Stimulated activated CD4-positive, alpha-beta T cell treated with anti-CD3 and anti-CD28 coated beads, TNF-alpha, amount 100 ng/mL, for 24 hours (primary cell): ENCODE data around the gene SNX6.
"Not testable (repeated sequence)": the region's sequence is repeated elsewhere in the genome, so short reads cannot be mapped to it uniquely, and the experiment has no call there.

Experiments used
- DNase-seq, 3 experiments: peaks; one replicate each; pipeline ENCODE4 v3.0.0-alpha.2; 2020; ENCODE audit warnings: low read depth in 3 of 3

SNX6 gene

DNA sequence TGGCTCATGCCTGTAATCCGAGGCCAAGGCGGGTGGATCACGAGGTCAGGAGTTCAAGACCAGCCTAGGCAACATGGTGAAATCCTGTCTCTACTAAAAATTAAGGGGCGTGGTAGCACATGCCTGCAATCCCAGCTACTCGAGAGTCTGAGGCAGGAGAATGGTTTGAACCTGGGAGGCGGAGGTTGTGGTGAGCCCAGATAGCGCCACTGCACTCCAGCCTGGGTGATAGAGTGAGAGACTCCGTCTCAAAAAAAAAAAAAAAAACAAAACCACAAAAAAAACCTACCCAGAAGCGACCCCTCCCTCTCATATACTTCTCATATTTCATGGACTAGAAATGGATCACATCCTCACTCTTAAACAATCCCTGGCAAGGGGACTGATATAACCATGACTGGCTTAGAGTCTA lies 4.4 kb upstream of the SNX6 start:
- DNase-seq = not testable (repeated sequence)

DNA sequence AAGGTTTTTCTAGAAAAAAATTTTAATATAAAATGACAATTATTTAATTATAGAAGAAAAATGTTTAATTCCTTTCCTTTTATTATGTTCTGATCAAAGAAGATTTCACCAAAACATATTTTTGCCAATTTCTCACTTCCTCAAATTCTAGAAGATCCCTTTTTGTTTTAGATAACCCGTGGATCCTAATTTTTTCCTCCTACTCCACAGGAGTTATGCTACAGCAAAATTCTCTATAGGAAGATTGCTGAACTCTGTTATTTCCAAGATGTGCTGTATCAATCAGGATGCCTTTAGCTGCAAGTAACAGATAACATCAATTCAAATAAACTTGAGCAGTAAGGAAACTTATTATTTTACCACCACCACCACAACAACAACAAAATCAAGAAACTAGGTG lies 3.8 kb upstream of the SNX6 start:
- no peak for DNase-seq

DNA sequence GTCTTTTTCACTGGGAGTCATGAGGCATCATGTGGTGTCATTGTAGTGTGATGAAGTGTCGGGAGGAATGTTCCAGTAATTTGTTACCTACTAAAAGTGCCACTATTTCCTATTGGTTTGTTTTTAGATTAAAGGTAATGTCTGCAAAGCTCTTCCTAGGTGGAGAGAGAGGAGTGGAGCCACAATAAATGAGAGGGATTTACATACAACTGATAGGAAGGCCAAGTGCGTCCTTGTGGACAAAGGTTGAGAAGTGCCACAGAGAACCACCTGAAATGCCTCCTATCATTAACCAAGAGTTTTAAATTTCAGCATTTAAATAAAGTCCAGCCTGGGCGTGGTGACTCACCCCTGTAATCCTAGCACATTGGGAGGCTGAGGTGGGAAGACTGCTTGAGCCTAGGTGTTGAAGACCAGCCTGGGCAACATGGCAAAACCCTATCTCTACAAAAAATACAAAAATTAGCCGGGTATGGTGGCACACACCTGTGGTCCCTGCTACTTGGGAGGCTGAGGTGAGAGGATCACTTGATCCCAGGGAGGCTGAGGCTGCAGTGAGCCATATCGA lies 2.5 kb upstream of the SNX6 start:
- DNase-seq = no peak

DNA sequence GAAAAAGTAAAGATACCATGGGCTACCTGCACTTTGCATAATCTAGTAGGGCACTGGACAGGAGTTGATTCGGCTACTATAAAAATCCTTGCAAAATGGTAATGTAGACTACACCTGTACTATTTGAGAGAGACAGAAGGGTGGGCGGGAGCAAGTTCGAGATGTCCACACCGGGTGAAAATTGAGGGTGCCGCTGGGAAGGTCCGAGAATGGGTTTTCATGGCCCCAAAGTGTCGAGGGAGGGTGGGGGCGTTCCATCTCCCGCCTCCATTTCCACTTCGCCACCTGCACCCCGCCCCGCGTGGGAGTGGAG lies 648 bp downstream of the SNX6 start:
- DNase-seq = no peak

DNA sequence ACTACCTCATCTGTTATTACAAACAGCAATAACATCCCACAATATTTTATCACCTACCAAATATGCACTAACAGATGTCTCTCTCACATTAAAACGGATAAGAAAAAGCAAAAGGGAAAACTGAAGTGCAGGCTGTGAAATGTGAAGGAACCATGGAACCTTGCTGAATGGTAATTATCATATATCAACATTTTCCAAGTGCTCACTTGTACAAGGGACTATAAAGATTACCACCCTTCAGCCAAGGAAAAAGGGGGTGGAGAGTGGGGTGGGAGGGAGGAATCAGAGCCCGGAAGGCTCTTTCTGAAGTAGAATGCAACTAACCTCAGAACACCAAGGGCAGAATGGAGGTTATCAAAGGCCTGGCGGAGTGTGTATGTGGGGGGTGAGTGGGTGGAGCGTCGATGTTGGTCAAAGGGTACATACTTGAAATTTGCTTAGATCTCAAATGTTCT lies 1.2 kb downstream of the SNX6 start:
- DNase-seq = peak in 1 of 3 experiments; percentile 7

DNA sequence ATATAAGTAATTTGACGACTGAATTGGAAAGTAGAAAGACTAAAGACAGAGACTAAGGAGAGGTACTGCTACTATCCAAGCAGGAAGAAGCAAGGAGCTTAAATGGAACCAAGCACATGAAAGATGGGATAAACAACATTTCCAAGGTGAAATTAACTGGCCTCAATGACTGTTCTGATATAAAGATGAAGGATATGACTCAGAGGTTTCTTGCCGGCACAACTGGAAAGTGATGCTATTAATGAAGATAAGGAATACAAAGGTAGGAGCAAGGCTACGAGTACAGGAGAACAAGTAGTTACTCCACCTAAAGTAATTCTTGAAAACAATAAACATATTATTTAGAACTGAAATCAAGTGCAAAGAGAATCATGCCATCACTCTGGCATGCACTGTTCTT lies 6.4 kb downstream of the SNX6 start:
- no peak for DNase-seq

DNA sequence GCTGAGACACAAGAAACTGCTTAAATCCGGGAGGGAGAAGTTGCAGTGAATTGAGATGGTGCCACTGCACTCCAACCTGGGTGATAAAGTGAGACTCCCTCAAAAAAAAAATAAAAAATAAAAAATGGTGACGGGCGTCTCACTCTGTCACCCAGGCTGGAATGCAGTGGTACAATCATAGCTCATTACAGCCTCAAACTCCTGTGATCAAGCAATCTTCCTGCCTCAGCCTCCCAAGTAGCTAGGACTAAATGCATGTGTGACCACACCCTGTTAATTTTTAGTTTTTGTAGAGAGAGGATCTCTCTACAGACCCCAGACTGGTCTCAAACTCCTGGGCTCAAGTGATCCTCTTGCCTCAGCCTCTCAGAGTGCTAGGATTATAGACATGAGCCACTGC lies 9.1 kb downstream of the SNX6 start:
- no peak for DNase-seq

DNA sequence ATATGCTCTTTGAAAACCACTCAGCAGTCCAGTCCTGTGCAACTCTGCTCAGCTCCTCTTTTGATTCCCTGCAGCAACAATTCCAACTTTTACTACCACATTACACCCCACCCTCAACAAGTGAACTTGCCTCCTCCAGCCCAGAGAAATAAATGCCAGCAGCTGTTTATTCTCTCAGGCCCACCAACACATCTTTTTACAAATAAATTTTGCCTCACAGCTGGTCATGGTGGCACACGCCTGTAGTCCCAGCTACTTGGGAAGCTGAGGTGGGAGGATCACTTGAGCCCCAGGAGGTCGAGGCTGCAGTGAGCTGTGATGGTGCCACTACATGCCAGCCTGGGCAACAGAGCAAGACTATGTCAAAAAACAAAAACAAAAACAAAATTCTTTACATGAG lies 9.8 kb downstream of the SNX6 start:
- DNase-seq = no peak

DNA sequence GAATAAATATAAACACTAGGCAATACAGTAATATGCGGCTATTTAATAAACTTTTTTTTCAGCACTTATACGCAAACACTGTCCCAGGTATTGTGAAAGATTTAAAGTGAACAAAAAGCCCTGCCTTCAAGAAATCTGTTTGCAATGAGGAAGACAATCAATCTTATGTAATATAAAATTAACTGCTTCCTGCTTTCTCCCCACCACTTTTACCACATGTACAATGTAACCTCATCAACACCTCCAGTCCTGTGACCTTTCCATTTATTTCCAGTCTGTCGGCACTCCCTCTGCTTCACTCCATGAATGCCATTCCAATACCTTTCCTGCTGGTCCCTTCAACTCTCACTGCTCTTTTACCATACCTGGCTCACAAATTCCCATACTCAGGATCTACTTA lies 10.5 kb downstream of the SNX6 start:
- no peak for DNase-seq

DNA sequence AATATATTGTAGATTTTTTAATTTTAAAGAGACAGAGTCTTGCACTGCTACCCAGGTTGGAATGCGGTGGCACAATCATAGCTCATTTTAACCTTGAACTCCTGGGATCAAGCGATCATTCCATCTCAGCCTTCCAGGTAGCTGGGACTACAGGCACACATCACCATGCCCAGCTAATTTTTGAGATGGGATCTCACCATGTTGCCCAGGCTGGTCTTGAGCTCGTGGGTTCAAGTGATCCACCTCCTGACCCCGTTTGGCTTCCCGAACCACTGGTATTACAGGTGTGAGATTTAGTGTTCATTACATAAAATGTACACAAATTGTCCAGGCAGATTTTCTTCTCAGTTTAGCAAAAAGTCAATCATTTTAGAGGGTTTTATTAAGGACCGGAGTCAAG lies 13.6 kb downstream of the SNX6 start:
- no peak for DNase-seq

DNA sequence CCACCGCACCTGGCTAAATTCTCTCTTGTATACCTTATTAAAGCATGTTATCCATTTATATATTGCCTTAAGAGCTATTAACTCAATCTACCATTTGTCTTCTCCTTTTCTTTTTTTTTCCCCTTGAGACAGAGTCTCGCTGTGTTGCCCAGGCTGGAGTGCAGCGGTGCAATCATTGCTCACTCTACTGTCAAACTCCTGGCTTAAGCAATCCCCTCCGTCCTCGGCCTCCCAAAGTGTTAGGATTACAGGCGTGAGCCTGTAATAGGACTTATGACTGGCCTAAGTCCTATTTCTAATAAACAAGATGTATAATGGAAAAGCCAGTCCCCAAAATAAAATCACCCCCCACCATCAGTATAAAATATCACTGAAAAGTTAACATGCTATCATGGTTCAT lies 14.4 kb downstream of the SNX6 start:
- no peak for DNase-seq

DNA sequence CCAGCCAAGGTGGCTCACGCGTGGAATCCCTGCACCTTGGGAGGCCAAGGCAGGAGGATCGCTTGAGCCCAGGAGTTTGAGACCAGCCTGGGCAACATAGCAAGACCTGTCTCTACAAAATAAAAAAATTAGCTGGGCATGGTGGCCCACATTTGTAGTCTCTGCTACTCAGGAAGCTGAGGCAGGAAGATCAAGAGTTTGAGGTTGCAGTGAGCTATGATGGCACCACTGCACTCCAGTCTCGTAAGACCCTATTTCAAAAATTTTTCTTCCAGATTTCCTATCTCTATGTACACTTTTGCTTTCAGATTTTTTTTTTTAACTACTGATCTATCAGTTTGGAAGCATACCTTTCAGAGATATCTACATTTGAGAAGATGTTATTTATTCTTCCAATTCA lies 15.3 kb downstream of the SNX6 start:
- no peak for DNase-seq

DNA sequence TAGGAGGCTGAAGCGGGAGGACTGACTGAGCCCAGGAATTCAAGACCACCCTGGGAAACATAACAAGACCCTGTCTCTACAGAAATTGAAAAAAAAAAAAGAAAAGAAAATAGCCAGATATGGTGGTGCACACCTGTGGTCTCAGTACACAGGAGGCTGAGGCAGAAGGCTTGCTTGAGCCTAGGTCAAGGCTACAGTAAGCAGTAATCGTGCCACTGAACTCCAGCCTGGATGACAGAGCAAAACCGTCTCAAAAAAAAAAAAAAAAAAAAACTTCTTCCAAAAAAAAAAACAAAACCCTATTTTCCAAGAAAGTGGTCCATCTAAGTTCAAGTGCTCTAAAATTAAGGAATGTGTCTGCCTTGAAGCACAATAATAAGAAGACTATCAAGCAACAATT lies 19.8 kb downstream of the SNX6 start:
- no peak for DNase-seq

DNA sequence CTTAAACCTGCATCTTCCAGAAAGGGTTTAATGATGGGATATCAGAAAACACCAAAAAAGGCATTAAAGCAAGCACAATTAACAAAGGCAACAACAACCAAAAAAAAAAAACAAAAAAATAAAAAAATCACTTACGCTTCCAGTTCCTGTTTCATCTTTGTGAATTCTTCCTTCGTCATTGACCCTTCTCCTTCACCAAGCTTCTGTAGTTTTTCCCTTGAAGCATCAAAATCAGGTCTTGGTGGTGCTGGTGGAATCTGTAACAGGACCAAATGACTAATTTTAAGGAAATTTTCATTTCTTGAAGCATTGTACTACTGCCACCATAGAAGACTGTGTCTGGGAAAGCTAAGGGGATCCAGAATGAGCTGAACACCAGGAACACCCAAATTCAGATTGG lies 24.5 kb downstream of the SNX6 start:
- no peak for DNase-seq

DNA sequence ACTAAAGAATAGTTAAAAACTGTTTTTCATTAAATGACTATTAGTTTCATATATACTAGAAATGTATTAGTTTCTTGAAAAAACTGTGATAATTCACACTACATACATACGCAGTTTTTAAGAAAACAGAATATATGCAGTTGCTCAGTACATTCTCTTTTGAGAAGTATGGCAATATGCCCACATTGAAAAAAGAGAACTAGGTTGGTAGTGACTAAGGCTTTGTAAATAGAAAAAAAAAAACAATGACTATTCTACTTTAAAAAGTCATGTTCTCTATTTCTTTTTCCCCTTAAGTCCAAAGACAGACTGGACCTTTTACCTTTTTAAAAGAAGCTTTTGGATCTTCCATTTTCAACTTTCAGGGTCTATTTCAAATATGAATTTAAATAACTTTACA lies 25.0 kb downstream of the SNX6 start:
- DNase-seq = no peak

DNA sequence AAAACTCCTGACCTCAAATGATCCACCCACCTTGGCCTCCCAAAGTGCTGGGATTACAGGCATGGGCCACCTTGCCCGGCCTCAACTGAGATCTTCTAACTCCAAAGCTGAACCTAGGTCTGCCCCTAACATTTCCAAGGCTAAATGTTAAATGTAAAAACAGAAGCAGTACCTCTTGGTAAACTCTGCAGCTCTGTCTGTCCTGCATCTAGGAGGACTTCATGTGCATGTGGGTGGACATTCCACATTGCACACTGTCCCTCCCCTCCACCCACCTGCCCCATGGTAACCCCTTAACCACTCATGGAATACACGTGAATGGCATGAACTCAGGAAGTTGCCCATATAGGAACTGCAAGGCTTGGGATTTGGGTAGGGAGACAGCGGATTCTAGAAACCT lies 33.1 kb downstream of the SNX6 start:
- no peak for DNase-seq

DNA sequence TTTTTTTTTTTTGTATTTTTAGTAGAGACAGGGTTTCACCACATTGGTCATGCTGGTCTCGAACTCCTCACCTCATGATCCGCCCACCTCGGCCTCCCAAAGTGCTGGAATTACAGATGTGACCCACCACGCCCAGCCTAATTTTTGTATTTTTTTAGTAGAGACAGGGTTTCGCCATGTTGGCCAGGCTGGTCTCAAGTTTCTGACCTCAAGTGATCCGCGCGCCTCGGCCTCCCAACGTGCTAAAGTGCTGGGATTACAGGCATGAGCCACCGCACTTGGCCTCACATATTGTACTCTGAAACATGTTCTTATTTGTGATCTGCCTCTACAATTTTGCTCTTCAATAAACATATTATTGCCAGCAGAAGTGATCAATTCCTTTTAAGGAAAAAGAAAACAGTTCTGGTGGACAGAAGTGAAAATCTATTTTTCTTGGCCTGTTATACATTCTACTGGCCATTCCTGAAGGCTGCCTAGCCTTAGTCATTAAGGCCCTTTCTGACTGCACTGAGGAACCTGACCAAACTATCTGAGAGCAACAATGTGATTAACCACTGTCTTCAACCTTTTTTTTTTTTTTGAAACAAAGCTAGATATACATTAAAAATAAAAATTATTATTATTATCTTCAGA lies 36.1 kb downstream of the SNX6 start:
- DNase-seq = no peak

DNA sequence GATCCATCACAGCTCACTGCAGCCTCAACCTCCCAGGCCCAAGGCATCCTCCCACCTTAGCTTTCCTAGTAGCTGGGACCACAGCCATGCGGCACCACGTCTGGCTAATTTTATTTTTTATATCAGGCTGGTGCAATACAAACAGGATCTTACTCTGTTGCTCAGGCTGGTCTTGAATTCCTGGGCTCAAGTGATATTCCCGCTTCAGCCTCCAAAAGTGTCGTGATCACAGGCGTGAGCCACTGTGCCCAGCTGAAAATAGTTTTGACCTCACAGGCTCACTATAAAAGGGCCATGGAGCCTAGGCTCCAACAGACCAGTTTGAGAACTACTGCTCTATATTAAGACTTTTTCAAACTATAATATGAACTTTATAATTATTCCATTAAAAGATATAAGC lies 37.3 kb downstream of the SNX6 start:
- DNase-seq = no peak

DNA sequence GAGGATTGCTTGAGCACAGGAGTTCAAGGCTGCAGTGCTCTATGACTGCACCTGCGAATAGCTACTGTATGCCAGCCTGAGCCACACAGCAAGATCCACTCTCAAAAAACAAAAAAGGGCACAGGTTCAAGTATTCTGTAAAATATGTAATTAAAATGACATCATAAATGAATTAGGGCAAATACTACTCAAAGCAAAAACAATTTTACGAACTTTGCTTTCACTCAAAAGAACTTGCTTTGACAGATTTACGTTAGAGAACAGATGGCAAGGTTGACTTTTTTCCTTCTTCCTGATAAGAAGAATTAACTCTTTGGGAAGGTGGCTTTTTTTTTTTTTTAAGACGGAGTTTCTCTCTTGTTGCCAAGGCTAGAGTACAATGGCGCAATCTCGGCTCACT lies 46.4 kb downstream of the SNX6 start:
- no peak for DNase-seq

DNA sequence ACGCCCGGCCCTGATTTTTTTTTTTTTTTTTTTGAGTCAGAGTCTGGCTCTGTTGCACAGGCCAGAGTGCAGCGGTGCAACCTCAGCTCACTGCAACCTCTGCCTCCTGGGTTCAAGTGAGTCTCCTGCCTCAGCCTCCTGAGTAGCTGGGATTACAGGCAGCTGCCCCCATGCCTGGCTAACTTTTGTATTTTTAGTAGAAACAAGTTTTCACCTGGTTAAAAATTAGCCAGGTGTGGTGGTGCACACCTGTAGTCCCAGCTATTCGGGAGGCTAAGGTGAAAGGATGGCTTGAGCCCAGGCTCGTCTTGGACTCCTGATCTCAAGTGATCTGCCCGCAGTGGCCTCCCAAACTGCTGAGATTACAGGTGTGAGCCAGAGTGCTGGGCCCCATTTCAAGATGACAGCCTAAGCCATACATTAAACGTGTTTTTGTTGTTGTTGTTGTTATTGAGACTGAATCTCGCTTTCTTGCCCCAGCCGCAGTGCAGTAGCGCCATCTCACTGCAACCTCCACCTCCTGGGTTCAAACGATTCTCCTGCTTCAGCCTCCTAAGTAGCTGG lies 47.7 kb downstream of the SNX6 start:
- no peak for DNase-seq

DNA sequence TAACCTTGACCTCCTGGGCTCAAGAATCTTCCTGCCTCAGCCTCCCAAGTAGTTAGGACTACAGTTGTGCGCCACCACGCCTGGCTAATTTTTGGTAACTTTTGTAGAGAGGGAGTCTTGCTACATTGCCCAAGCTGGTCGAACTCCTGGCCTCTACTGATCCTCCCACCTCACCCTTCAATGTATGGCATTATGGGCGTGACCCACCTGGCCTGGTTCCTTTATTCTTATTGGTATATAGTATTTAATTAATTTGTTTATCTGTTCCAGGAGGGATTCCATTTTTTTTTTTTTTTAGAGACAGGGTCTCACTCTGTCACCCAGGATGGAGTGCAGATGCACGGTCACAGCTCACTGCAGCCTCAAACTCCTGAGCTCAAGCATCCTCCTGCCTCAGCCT lies 49.6 kb downstream of the SNX6 start:
- no peak for DNase-seq

DNA sequence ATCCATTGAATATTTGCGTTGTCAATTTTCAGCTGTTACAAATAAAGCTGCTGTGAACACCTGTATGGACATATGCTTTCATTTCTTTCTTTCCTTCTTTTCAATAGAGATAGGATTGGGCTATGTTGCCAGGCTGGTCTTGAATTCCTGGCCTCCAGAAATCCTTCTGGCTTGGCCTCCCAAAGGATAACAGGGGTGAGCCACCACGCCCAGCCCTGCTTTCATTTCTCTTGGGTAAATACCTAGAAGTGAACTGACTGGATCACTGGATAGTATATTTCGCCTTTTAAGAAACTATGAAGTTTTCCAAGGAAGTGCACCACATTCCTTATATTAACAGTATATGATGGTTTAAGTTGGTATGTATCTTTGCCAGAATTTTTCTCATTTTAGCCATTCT lies 58.2 kb downstream of the SNX6 start:
- no peak for DNase-seq

DNA sequence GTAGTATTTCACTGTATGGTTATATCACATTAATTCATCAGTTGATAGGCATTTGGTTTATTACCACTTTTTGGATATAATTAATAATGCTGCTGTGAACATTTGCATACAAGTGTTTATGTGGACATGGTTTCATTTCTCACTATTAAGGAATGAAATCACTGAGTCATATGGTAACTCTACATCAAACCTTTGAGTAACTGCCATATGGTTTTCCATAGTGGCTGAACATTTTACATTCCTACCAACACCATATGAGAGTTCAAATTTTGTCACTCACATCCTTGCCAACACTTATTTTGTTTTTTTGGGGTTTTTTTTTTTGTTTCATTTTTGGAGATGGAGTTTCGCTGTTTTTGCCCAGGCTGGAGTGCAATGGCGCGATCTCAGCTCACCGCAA lies 60.2 kb downstream of the SNX6 start:
- DNase-seq = no peak

DNA sequence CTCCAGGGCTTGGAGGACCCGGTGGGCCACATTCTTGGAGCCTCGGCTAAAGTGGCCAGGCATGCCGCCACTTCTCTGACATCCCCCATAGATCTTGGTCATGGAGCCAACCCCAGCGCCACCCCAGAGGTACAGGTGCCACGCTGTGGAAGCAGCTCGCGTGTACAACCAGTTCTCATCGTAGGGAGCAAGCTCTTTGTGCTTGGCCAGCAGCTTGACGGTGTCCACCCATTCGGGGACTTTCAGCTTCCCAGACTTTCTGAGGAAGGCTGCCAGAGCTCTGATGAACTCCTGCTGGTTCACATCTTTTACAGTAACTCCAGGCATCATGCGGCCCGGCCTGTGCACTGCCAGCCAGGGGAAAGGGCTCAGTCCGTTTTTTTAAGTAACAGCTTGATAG lies 61.1 kb downstream of the SNX6 start:
- no peak for DNase-seq
